Endothelial cell of umbilical vein (primary cell): ENCODE measurements around the gene KLHDC4. TPM values are rescaled to one million over a fixed set of nuclear protein-coding genes. Genes with fewer than 3 reads are reported as not detected.

Experiments used
- BruUV-seq: library from RNA; stranded (reverse); fragments of 400-500 nt; replicated peaks from 2 replicates; lab custom pipeline; 2021; lab: Mats Ljungman, UMichigan
- CTCF ChIA-PET: fragments of 300-600, 350-600 bp; sonication (Branson Sonifier 250); formaldehyde crosslinking; loops from one replicate; lab custom pipeline; 2021; ENCODE audit warnings: antibody characterized with exemption, inconsistent platforms; lab: Charles Lee
- POLR2A ChIA-PET: fragments of 300-600, 350-600 bp; sonication (Branson Sonifier 250); formaldehyde crosslinking; loops from one replicate; lab custom pipeline; 2021; ENCODE audit warnings: antibody characterized with exemption, inconsistent platforms; lab: Charles Lee
- DNase-seq: peaks from one replicate; pipeline ENCODE4 v3.0.0-alpha.2; 2011; ENCODE audit warnings: low read depth, low spot score
- FAIRE-seq: peaks from 2 replicates; lab custom pipeline; 2011; peaks lifted over from hg19 to GRCh38; lab: Jason Lieb, UNC
- H2AFZ ChIP-seq: 2 replicates; pipeline ENCODE4 v1.6.0; 2012; ENCODE audit warnings: low read depth, low read length, control low read depth, inconsistent platforms
- H3K27ac ChIP-seq: 2 replicates; pipeline ENCODE4 v1.5.1; 2011; ENCODE audit warnings: low read depth, mild to moderate bottlenecking, control low read depth, low read length, moderate library complexity; ENCODE audit not compliant: insufficient read depth
- H3K27me3 ChIP-seq, 2 experiments: 2 replicates each; pipeline versions ENCODE4 v1.6.0 to v1.6.1; 2011; ENCODE audit warnings: low read length in 2 of 2, mixed read lengths in 1 of 2; ENCODE audit not compliant: control insufficient read depth in 2 of 2, insufficient read depth in 2 of 2
- H3K36me3 ChIP-seq, 2 experiments: 2 replicates in 1 of 2; 3 replicates in 1 of 2; pipeline ENCODE4 v1.5.1; 2011; ENCODE audit warnings: low read length in 2 of 2, mild to moderate bottlenecking in 1 of 2, moderate library complexity in 1 of 2; ENCODE audit not compliant: control insufficient read depth in 2 of 2, insufficient read depth in 2 of 2; ENCODE audit errors: extremely low read depth in 1 of 2
- H3K4me1 ChIP-seq: 3 replicates; pipeline ENCODE4 v1.5.1; 2011; ENCODE audit warnings: mild to moderate bottlenecking, low read length; ENCODE audit not compliant: control insufficient read depth, insufficient read depth; ENCODE audit errors: extremely low read depth
- H3K4me2 ChIP-seq: 2 replicates; pipeline ENCODE4 v1.6.1; 2011; ENCODE audit warnings: low read length, control low read depth, mixed read lengths; ENCODE audit not compliant: insufficient read depth
- H3K4me3 ChIP-seq, 3 experiments: fragments of 200-600 bp in 1 of 3; sonication (generic), shearing (Covaris generic) in 1 of 3; replicated peaks in 1 of 3; 2 replicates each; pipeline ENCODE4 v1.5.1; 2011 to 2016; ENCODE audit warnings: control low read depth in 3 of 3, low read length in 3 of 3, mild to moderate bottlenecking in 2 of 3, inconsistent platforms in 1 of 3, low read depth in 1 of 3, moderate library complexity in 1 of 3; ENCODE audit not compliant: insufficient read depth in 1 of 3
- H3K79me2 ChIP-seq: 2 replicates; pipeline ENCODE4 v1.6.0; 2012; ENCODE audit warnings: low read length, inconsistent platforms; ENCODE audit not compliant: control insufficient read depth, insufficient read depth
- H3K9ac ChIP-seq: replicated peaks from 2 replicates; pipeline ENCODE3; 2011; ENCODE audit warnings: low read length, control low read depth; ENCODE audit not compliant: insufficient read depth; ENCODE audit errors: extremely low read depth
- H3K9me1 ChIP-seq: replicated peaks from 3 replicates; pipeline ENCODE4 v1.6.0; 2011; ENCODE audit warnings: mild to moderate bottlenecking, low read length; ENCODE audit not compliant: control insufficient read depth, insufficient read depth; ENCODE audit errors: extremely low read depth
- H3K9me3 ChIP-seq: replicated peaks from 2 replicates; pipeline ENCODE4 v1.5.1; 2012; ENCODE audit warnings: low read length, inconsistent platforms; ENCODE audit not compliant: control insufficient read depth, insufficient read depth
- H4K20me1 ChIP-seq: replicated peaks from 2 replicates; pipeline ENCODE3; 2011; ENCODE audit warnings: mild to moderate bottlenecking, low read length; ENCODE audit not compliant: control insufficient read depth, insufficient read depth; ENCODE audit errors: extremely low read depth
- CTCF ChIP-seq, 2 donors: IDR thresholded peaks; 1 replicate in 1 of 2; 2 replicates in 1 of 2; pipeline ENCODE4 v1.5.1; 2011; ENCODE audit warnings: low read length in 2 of 2, mild to moderate bottlenecking in 2 of 2, moderate library complexity in 2 of 2, control low read depth in 1 of 2, inconsistent platforms in 1 of 2, low read depth in 1 of 2; ENCODE audit not compliant: insufficient read depth in 1 of 2; ENCODE audit errors: extremely low read depth in 1 of 2
- EZH2 ChIP-seq: IDR thresholded peaks from 2 replicates; pipeline ENCODE4 v1.6.1; 2012; ENCODE audit warnings: borderline replicate concordance, low read depth, mild to moderate bottlenecking, moderate library complexity, low read length, inconsistent platforms; ENCODE audit not compliant: severe bottlenecking
- FOS ChIP-seq: IDR thresholded peaks from 2 replicates; pipeline ENCODE4 v1.6.1; 2011; ENCODE audit warnings: mild to moderate bottlenecking, low read length, moderate library complexity, borderline replicate concordance; ENCODE audit not compliant: insufficient read depth
- GATA2 ChIP-seq: IDR thresholded peaks from 2 replicates; pipeline ENCODE4 v1.7.0; 2011; ENCODE audit warnings: low read depth, mild to moderate bottlenecking, moderate library complexity, mixed read lengths, low read length; ENCODE audit not compliant: insufficient read length, insufficient read depth
- MAX ChIP-seq: IDR thresholded peaks from 2 replicates; pipeline ENCODE4 v1.6.1; 2011; ENCODE audit not compliant: insufficient read depth, insufficient read length
- MYC ChIP-seq: IDR thresholded peaks from one replicate; pipeline ENCODE4 v1.6.1; 2011; ENCODE audit warnings: mild to moderate bottlenecking, low read depth, low read length
- POLR2A ChIP-seq: IDR thresholded peaks from 2 replicates; pipeline ENCODE4 v1.6.1; 2012; ENCODE audit warnings: low read depth, mild to moderate bottlenecking, control low read depth, low read length
- POLR2AphosphoS5 ChIP-seq: IDR thresholded peaks from 2 replicates; pipeline ENCODE4 v1.6.1; 2012; ENCODE audit warnings: low read depth, mild to moderate bottlenecking, control low read depth, low read length, moderate library complexity; ENCODE audit not compliant: insufficient read depth
- dilution Hi-C: fragments of 300-500 bp; cut with MboI; formaldehyde crosslinking; loops from one replicate; pipeline ENCODE4 v1.15.0; 2019; ENCODE audit warnings: low sequenced_read_pairs; ENCODE audit not compliant: extremely low pct_ligation_motif_present
- intact Hi-C: fragments of 100-400 bp; cut with micrococcal nuclease; formaldehyde crosslinking; loops from one replicate; pipeline ENCODE4 v1.10.0; 2022
- polyA plus RNA-seq, 4 experiments: library from polyadenylated mRNA; depleted of rRNA in 3 of 4; stranded (reverse) in 3 of 4; unstranded in 1 of 4; fragments of >200 nt; gene quantifications; 2 replicates each; pipeline versions ENCODE4 v1.2.1 to v1.2.3, GENCODE V29; 2011 to 2012; ENCODE audit warnings: missing spikeins in 1 of 4
- total RNA-seq: library from RNA; stranded (reverse); gene quantifications from 2 replicates; pipeline ENCODE4 v1.2.3, GENCODE V29; 2021

The KLHDC4 gene
- total and polyA plus RNA-seq, 2 donors (not counting 3 experiments of a cell fraction or from before 2014, with no cell fraction given), result 24.7 to 46.2 TPM

- CTCF ChIA-PET, result interaction anchor here (1.1 kb wide), 1 partner anchor 17 kb away, joined by 3 read pairs; no protein-coding TSS in a partner anchor
Measured at GRCh38 chr16:87684106-87684677, 81.6 kb downstream of the KLHDC4 start.

More at GRCh38 chr16:87684106-87684677, 81.6 kb downstream of the KLHDC4 start:
- DNase-seq (no peak), FAIRE-seq (no peak)
- H3K36me3 ChIP-seq, result no peaks in the 10 kb centered on the region
- no TSS peak for BruUV-seq
- TF ChIP-seq EZH2 (no peak), POLR2AphosphoS5 (no peak), MAX (no peak), POLR2A (no peak), CTCF (IDR thresholded peaks at IDR 0.05; ENCODE audit: extremely low read depth in 1 of 2, insufficient read depth in 1 of 2, low read depth in 1 of 2, low read length in 2 of 2) (no peak), FOS (no peak), MYC (no peak), GATA2 (no peak)
- no peak overlapping the region for H3K4me2 ChIP-seq
- H3K9me1 ChIP-seq, result no peaks in the 10 kb centered on the region
- intact Hi-C loops (no loop called here), dilution Hi-C loops (no loop called here)
- no peak overlapping the region for H3K27ac ChIP-seq
- H3K9ac ChIP-seq, result no peak overlapping the region
- no peaks in the 10 kb centered on the region for H3K4me1 ChIP-seq
- H3K9me3 ChIP-seq, result no peaks in the 10 kb centered on the region
- no peak overlapping the region for H2AFZ ChIP-seq
- no peaks in the 10 kb centered on the region for H3K79me2 ChIP-seq
- H4K20me1 ChIP-seq, result no peaks in the 10 kb centered on the region
- no peaks in the 10 kb centered on the region for H3K27me3 ChIP-seq
- H3K4me3 ChIP-seq, result no peak overlapping the region
- POLR2A ChIA-PET, result no interaction called here
